Measurements from ENCODE around the gene LRRC61.
"Not testable (repeated sequence)": the region's sequence is repeated elsewhere in the genome, so short reads cannot be mapped to it uniquely, and the experiment has no call there.

DNA sequence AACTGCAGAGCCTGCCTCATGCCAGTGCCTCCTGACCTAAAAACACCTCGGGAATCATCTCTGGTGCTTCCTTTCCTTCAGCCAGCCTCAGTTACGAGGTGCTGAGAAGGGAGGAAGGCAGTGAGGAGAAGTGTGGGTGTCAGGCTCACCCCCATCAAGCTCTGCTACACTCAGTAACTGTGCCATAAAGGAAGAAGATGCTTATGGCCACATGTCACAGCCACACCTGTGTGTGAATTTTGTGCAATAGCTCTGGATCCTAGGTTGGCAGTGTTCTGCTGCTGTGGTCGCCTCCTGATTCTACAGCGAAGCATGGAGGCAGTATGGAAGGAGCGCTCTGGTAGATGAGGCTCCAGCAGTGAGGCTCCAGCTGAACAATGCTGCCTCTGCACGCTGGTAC, 34.3 kb upstream of the LRRC61 start:
- TF ChIP-seq RARG (CRISPR knock-in tag; IDR thresholded peaks at IDR 0.05; ENCODE audit: low read depth); EZH2 (conservative IDR thresholded peaks at IDR 0.05; ENCODE audit: low read depth, low read length); CBX1 (IDR thresholded peaks at IDR 0.05; ENCODE audit: low read depth); CHD2 (IDR thresholded peaks at IDR 0.05; ENCODE audit: low read depth, low read length); MZF1 (CRISPR knock-in tag; IDR thresholded peaks at IDR 0.05; ENCODE audit: borderline replicate concordance); POLR2AphosphoS5 (IDR thresholded peaks at IDR 0.05; ENCODE audit: low read depth, low read length); ZNF44 (CRISPR knock-in tag; IDR thresholded peaks at IDR 0.05); ARHGAP35 (CRISPR knock-in tag; IDR thresholded peaks at IDR 0.05; ENCODE audit: borderline replicate concordance): not testable (repeated sequence)
- TF ChIP-seq, protein P1, sequence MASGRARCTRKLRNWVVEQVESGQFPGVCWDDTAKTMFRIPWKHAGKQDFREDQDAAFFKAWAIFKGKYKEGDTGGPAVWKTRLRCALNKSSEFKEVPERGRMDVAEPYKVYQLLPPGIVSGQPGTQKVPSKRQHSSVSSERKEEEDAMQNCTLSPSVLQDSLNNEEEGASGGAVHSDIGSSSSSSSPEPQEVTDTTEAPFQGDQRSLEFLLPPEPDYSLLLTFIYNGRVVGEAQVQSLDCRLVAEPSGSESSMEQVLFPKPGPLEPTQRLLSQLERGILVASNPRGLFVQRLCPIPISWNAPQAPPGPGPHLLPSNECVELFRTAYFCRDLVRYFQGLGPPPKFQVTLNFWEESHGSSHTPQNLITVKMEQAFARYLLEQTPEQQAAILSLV (CRISPR knock-in tag; IDR thresholded peaks at IDR 0.05; ENCODE audit: borderline replicate concordance): not testable (repeated sequence)
- TF ChIP-seq, protein P2, sequence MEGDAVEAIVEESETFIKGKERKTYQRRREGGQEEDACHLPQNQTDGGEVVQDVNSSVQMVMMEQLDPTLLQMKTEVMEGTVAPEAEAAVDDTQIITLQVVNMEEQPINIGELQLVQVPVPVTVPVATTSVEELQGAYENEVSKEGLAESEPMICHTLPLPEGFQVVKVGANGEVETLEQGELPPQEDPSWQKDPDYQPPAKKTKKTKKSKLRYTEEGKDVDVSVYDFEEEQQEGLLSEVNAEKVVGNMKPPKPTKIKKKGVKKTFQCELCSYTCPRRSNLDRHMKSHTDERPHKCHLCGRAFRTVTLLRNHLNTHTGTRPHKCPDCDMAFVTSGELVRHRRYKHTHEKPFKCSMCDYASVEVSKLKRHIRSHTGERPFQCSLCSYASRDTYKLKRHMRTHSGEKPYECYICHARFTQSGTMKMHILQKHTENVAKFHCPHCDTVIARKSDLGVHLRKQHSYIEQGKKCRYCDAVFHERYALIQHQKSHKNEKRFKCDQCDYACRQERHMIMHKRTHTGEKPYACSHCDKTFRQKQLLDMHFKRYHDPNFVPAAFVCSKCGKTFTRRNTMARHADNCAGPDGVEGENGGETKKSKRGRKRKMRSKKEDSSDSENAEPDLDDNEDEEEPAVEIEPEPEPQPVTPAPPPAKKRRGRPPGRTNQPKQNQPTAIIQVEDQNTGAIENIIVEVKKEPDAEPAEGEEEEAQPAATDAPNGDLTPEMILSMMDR (CRISPR knock-in tag; IDR thresholded peaks at IDR 0.05): not testable (repeated sequence)
- TF ChIP-seq, protein P3, sequence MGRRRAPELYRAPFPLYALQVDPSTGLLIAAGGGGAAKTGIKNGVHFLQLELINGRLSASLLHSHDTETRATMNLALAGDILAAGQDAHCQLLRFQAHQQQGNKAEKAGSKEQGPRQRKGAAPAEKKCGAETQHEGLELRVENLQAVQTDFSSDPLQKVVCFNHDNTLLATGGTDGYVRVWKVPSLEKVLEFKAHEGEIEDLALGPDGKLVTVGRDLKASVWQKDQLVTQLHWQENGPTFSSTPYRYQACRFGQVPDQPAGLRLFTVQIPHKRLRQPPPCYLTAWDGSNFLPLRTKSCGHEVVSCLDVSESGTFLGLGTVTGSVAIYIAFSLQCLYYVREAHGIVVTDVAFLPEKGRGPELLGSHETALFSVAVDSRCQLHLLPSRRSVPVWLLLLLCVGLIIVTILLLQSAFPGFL (CRISPR knock-in tag; IDR thresholded peaks at IDR 0.05): not testable (repeated sequence)
- TF ChIP-seq, protein P4, sequence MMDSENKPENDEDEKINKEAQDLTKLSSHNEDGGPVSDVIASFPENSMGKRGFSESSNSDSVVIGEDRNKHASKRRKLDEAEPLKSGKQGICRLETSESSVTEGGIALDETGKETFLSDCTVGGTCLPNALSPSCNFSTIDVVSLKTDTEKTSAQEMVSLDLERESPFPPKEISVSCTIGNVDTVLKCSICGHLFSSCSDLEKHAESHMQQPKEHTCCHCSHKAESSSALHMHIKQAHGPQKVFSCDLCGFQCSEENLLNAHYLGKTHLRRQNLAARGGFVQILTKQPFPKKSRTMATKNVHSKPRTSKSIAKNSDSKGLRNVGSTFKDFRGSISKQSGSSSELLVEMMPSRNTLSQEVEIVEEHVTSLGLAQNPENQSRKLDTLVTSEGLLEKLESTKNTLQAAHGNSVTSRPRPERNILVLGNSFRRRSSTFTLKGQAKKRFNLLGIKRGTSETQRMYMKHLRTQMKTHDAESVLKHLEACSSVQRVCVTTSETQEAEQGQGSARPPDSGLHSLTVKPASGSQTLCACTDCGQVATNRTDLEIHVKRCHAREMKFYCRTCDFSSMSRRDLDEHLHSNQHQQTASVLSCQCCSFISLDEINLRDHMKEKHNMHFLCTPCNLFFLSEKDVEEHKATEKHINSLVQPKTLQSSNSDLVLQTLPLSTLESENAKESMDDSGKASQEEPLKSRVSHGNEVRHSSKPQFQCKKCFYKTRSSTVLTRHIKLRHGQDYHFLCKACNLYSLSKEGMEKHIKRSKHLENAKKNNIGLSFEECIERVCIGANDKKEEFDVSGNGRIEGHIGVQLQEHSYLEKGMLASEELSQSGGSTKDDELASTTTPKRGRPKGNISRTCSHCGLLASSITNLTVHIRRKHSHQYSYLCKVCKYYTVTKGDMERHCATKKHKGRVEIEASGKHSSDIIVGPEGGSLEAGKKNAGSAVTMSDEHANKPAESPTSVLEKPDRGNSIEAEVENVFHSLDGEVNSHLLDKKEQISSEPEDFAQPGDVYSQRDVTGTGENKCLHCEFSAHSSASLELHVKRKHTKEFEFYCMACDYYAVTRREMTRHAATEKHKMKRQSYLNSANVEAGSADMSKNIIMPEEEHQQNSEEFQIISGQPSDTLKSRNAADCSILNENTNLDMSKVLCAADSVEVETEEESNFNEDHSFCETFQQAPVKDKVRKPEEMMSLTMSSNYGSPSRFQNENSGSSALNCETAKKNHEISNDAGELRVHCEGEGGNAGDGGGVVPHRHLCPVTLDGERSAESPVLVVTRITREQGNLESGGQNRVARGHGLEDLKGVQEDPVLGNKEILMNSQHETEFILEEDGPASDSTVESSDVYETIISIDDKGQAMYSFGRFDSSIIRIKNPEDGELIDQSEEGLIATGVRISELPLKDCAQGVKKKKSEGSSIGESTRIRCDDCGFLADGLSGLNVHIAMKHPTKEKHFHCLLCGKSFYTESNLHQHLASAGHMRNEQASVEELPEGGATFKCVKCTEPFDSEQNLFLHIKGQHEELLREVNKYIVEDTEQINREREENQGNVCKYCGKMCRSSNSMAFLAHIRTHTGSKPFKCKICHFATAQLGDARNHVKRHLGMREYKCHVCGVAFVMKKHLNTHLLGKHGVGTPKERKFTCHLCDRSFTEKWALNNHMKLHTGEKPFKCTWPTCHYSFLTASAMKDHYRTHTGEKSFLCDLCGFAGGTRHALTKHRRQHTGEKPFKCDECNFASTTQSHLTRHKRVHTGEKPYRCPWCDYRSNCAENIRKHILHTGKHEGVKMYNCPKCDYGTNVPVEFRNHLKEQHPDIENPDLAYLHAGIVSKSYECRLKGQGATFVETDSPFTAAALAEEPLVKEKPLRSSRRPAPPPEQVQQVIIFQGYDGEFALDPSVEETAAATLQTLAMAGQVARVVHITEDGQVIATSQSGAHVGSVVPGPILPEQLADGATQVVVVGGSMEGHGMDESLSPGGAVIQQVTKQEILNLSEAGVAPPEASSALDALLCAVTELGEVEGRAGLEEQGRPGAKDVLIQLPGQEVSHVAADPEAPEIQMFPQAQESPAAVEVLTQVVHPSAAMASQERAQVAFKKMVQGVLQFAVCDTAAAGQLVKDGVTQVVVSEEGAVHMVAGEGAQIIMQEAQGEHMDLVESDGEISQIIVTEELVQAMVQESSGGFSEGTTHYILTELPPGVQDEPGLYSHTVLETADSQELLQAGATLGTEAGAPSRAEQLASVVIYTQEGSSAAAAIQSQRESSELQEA (CRISPR knock-in tag; IDR thresholded peaks at IDR 0.05; ENCODE audit: not compliant biosample characterization): not testable (repeated sequence)
- TF ChIP-seq, protein P5, sequence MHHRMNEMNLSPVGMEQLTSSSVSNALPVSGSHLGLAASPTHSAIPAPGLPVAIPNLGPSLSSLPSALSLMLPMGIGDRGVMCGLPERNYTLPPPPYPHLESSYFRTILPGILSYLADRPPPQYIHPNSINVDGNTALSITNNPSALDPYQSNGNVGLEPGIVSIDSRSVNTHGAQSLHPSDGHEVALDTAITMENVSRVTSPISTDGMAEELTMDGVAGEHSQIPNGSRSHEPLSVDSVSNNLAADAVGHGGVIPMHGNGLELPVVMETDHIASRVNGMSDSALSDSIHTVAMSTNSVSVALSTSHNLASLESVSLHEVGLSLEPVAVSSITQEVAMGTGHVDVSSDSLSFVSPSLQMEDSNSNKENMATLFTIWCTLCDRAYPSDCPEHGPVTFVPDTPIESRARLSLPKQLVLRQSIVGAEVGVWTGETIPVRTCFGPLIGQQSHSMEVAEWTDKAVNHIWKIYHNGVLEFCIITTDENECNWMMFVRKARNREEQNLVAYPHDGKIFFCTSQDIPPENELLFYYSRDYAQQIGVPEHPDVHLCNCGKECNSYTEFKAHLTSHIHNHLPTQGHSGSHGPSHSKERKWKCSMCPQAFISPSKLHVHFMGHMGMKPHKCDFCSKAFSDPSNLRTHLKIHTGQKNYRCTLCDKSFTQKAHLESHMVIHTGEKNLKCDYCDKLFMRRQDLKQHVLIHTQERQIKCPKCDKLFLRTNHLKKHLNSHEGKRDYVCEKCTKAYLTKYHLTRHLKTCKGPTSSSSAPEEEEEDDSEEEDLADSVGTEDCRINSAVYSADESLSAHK (CRISPR knock-in tag; IDR thresholded peaks at IDR 0.05; ENCODE audit: borderline replicate concordance): not testable (repeated sequence)
- TF ChIP-seq, protein P6, sequence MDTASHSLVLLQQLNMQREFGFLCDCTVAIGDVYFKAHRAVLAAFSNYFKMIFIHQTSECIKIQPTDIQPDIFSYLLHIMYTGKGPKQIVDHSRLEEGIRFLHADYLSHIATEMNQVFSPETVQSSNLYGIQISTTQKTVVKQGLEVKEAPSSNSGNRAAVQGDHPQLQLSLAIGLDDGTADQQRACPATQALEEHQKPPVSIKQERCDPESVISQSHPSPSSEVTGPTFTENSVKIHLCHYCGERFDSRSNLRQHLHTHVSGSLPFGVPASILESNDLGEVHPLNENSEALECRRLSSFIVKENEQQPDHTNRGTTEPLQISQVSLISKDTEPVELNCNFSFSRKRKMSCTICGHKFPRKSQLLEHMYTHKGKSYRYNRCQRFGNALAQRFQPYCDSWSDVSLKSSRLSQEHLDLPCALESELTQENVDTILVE (CRISPR knock-in tag; IDR thresholded peaks at IDR 0.05): not testable (repeated sequence)

All from HepG2 (cell line).